ENCODE data around the gene LGI2.

DNA sequence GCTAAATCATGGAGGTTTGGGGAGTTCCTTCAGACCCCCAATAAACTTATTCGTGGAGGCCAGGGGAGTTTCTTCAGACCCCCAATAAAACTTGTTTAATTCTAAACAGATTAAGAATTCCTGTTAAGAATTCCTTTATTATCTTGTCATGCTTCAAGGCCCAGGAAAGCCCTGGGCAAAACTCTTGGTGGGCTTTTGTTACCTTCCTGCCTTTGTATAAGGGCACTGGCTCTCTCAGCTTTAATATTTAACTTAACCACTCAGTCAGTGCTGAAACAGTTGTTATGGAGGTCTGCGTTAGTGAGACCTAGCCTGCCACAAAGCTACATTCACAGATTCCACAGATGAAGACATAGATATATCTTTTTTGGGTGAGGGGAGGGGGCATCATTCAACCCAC lies 29.0 kb upstream of the LGI2 start:
- TF ChIP-seq, protein P1, sequence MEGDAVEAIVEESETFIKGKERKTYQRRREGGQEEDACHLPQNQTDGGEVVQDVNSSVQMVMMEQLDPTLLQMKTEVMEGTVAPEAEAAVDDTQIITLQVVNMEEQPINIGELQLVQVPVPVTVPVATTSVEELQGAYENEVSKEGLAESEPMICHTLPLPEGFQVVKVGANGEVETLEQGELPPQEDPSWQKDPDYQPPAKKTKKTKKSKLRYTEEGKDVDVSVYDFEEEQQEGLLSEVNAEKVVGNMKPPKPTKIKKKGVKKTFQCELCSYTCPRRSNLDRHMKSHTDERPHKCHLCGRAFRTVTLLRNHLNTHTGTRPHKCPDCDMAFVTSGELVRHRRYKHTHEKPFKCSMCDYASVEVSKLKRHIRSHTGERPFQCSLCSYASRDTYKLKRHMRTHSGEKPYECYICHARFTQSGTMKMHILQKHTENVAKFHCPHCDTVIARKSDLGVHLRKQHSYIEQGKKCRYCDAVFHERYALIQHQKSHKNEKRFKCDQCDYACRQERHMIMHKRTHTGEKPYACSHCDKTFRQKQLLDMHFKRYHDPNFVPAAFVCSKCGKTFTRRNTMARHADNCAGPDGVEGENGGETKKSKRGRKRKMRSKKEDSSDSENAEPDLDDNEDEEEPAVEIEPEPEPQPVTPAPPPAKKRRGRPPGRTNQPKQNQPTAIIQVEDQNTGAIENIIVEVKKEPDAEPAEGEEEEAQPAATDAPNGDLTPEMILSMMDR (IDR thresholded peaks at IDR 0.05): no peak
- TF ChIP-seq POLR2AphosphoS5 (IDR thresholded peaks at IDR 0.05; ENCODE audit: insufficient read depth in 1 of 2, low read depth in 1 of 2): no peak

Data from vagina (tissue), 2 donors.